ENCODE measurements around the gene GINS2. TPM values are rescaled to one million over a fixed set of nuclear protein-coding genes. Genes with fewer than 3 reads are reported as not detected.

The GINS2 gene
- total and polyA plus RNA-seq, 2 donors (not counting 3 experiments of a cell fraction or from before 2014, with no cell fraction given): 10.4 to 24.1 TPM

- TF ChIP-seq JUN (IDR thresholded peaks at IDR 0.05; ENCODE audit: borderline replicate concordance, insufficient read depth, insufficient read length, low read depth) (no peak), POLR2AphosphoS5 (IDR thresholded peaks at IDR 0.05; ENCODE audit: insufficient read depth, low read depth, low read length) (no peak), POLR2A (IDR thresholded peaks at IDR 0.05; ENCODE audit: low read depth, low read length) (no peak), CTCF (IDR thresholded peaks at IDR 0.05; ENCODE audit: extremely low read depth in 1 of 2, insufficient read depth in 1 of 2, low read depth in 1 of 2, low read length in 2 of 2) (no peak), MAX (IDR thresholded peaks at IDR 0.05; ENCODE audit: insufficient read depth, insufficient read length) (no peak), EZH2 (IDR thresholded peaks at IDR 0.05; ENCODE audit: borderline replicate concordance, low read depth, low read length, severe bottlenecking) (no peak), MYC (IDR thresholded peaks at IDR 0.05; ENCODE audit: low read depth, low read length) (no peak), FOS (IDR thresholded peaks at IDR 0.05; ENCODE audit: borderline replicate concordance, insufficient read depth, low read length) (no peak), GATA2 (IDR thresholded peaks at IDR 0.05; ENCODE audit: insufficient read depth, insufficient read length, low read depth, low read length) (no peak)
- dilution Hi-C loops (cut with MboI; ENCODE audit: extremely low pct_ligation_motif_present, low sequenced_read_pairs) (no loop called here), intact Hi-C loops (cut with micrococcal nuclease) (no loop called here)
- H3K36me3 ChIP-seq (ENCODE audit: control insufficient read depth in 2 of 2, extremely low read depth in 1 of 2, insufficient read depth in 2 of 2, low read length in 2 of 2): no peaks in the 10 kb centered on the region
- ChIA-PET POLR2A (no interaction called here), CTCF (interaction anchor here (0.9 to 3.5 kb wide), 3 partner anchors 13 to 33 kb away, joined by 3 to 16 read pairs (median 3); no protein-coding TSS in a partner anchor)
- H3K4me2 ChIP-seq (ENCODE audit: insufficient read depth, low read length): no peak overlapping the region
- H3K9ac ChIP-seq (replicated peaks; ENCODE audit: extremely low read depth, insufficient read depth, low read length): no peak overlapping the region
- H3K9me1 ChIP-seq (replicated peaks; ENCODE audit: control insufficient read depth, extremely low read depth, insufficient read depth, low read length): no peaks in the 10 kb centered on the region
- no peak overlapping the region for H3K27ac ChIP-seq (ENCODE audit: insufficient read depth, low read depth, low read length)
- H3K4me1 ChIP-seq (ENCODE audit: control insufficient read depth, extremely low read depth, insufficient read depth, low read length): no peaks in the 10 kb centered on the region
- no peak for FAIRE-seq
- no peaks in the 10 kb centered on the region for H3K27me3 ChIP-seq (ENCODE audit: control insufficient read depth in 2 of 2, insufficient read depth in 2 of 2, low read length in 2 of 2)
- H3K79me2 ChIP-seq (ENCODE audit: control insufficient read depth, insufficient read depth, low read length): no peaks in the 10 kb centered on the region
- H3K4me3 ChIP-seq (replicated peaks in 1 of 3; ENCODE audit: insufficient read depth in 1 of 3, low read depth in 1 of 3, low read length in 3 of 3): no peak overlapping the region
- no peaks in the 10 kb centered on the region for H4K20me1 ChIP-seq (replicated peaks; ENCODE audit: control insufficient read depth, extremely low read depth, insufficient read depth, low read length)
- H3K9me3 ChIP-seq (replicated peaks; ENCODE audit: control insufficient read depth, insufficient read depth, low read length): no peaks in the 10 kb centered on the region
- no TSS peak for BruUV-seq (replicated peaks)
- DNase-seq (ENCODE audit: low read depth, low spot score): no peak
- H2AFZ ChIP-seq (ENCODE audit: low read depth, low read length): no peak overlapping the region
Observed at GRCh38 chr16:85648805-85649204, 39.9 kb downstream of the GINS2 start.

Data from endothelial cell of umbilical vein (primary cell).